DND-41 (cell line): ENCODE measurements around the gene CNTNAP1.

Experiments
- EZH2 ChIP-seq: IDR thresholded peaks from 3 replicates; pipeline ENCODE4 v1.6.1; 2012; ENCODE audit warnings: borderline replicate concordance, low read depth, mild to moderate bottlenecking, moderate library complexity, low read length, inconsistent platforms; ENCODE audit not compliant: severe bottlenecking
- TF ChIP-seq, protein P1 (sequence below): IDR thresholded peaks from 2 replicates; pipeline ENCODE4 v1.5.1; 2012; ENCODE audit warnings: borderline replicate concordance, low read length, moderate library complexity, mild to moderate bottlenecking; ENCODE audit not compliant: poor library complexity, severe bottlenecking; ENCODE audit errors: extremely low read depth

GRCh38 chr17:42748908-42749798 is 66.8 kb downstream of the CNTNAP1 start:
- TF ChIP-seq, protein P1, sequence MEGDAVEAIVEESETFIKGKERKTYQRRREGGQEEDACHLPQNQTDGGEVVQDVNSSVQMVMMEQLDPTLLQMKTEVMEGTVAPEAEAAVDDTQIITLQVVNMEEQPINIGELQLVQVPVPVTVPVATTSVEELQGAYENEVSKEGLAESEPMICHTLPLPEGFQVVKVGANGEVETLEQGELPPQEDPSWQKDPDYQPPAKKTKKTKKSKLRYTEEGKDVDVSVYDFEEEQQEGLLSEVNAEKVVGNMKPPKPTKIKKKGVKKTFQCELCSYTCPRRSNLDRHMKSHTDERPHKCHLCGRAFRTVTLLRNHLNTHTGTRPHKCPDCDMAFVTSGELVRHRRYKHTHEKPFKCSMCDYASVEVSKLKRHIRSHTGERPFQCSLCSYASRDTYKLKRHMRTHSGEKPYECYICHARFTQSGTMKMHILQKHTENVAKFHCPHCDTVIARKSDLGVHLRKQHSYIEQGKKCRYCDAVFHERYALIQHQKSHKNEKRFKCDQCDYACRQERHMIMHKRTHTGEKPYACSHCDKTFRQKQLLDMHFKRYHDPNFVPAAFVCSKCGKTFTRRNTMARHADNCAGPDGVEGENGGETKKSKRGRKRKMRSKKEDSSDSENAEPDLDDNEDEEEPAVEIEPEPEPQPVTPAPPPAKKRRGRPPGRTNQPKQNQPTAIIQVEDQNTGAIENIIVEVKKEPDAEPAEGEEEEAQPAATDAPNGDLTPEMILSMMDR, result no peak
- no peak for TF ChIP-seq EZH2
